ENCODE measurements around the gene CEP131. TPM values are rescaled to one million over a fixed set of nuclear protein-coding genes. Genes with fewer than 3 reads are reported as not detected.

Gene CEP131
- total RNA-seq, 1 donor from 2014 or later = 12.2 TPM

GRCh38 chr17:81233316-81233715 is 10.6 kb upstream of the CEP131 start:
- Mint-ChIP-seq H3K27me3 (ENCODE audit: unreplicated experiment) (no peaks in the 10 kb centered on the region), H3K4me1 (ENCODE audit: unreplicated experiment) (peaks cover 13% of the 10 kb centered on the region), H3K36me3 (ENCODE audit: unreplicated experiment) (peaks cover 14% of the 10 kb centered on the region), H3K4me3 (ENCODE audit: unreplicated experiment) (no peak overlapping the region), H3K27ac (ENCODE audit: unreplicated experiment) (no peak overlapping the region), H3K9me3 (ENCODE audit: unreplicated experiment) (no peaks in the 10 kb centered on the region)
- no peak for DNase-seq (ENCODE audit: extremely low spot score, unreplicated experiment)
- TF ChIP-seq CTCF (IDR thresholded peaks at IDR 0.05) = no peak

- no peak for DNase-seq (ENCODE audit: extremely low spot score, unreplicated experiment)
- Mint-ChIP-seq H3K27ac (ENCODE audit: unreplicated experiment) (no peak overlapping the region), H3K36me3 (ENCODE audit: unreplicated experiment) (peaks cover 18% of the 10 kb centered on the region), H3K4me1 (ENCODE audit: unreplicated experiment) (peaks cover 8% of the 10 kb centered on the region), H3K4me3 (ENCODE audit: unreplicated experiment) (no peak overlapping the region), H3K9me3 (ENCODE audit: unreplicated experiment) (no peaks in the 10 kb centered on the region), H3K27me3 (ENCODE audit: unreplicated experiment) (no peaks in the 10 kb centered on the region)
- no peak for TF ChIP-seq CTCF (IDR thresholded peaks at IDR 0.05)
Observed at GRCh38 chr17:81232616-81233241, 10.0 kb upstream of the CEP131 start.

GRCh38 chr17:81231766-81232581 is 9.2 kb upstream of the CEP131 start:
- no peak overlapping the region for H3K4me3 Mint-ChIP-seq (ENCODE audit: unreplicated experiment)

GRCh38 chr17:81231121-81231645 is 8.4 kb upstream of the CEP131 start:
- Mint-ChIP-seq H3K4me1 (ENCODE audit: unreplicated experiment) (no peaks in the 10 kb centered on the region), H3K27ac (ENCODE audit: unreplicated experiment) (no peak overlapping the region), H3K9me3 (ENCODE audit: unreplicated experiment) (no peaks in the 10 kb centered on the region), H3K4me3 (ENCODE audit: unreplicated experiment) (no peak overlapping the region), H3K27me3 (ENCODE audit: unreplicated experiment) (no peaks in the 10 kb centered on the region), H3K36me3 (ENCODE audit: unreplicated experiment) (peaks cover 20% of the 10 kb centered on the region)
- DNase-seq (ENCODE audit: extremely low spot score, unreplicated experiment) = no peak
- TF ChIP-seq CTCF (IDR thresholded peaks at IDR 0.05) = no peak

More at GRCh38 chr17:81231766-81232581, 9.2 kb upstream of the CEP131 start:
- no peak for TF ChIP-seq CTCF (IDR thresholded peaks at IDR 0.05)
- no peak for DNase-seq (ENCODE audit: extremely low spot score, unreplicated experiment)
- Mint-ChIP-seq H3K4me1 (ENCODE audit: unreplicated experiment) (peaks cover under 1% of the 10 kb centered on the region), H3K36me3 (ENCODE audit: unreplicated experiment) (peaks cover 20% of the 10 kb centered on the region), H3K27ac (ENCODE audit: unreplicated experiment) (no peak overlapping the region), H3K27me3 (ENCODE audit: unreplicated experiment) (no peaks in the 10 kb centered on the region), H3K9me3 (ENCODE audit: unreplicated experiment) (no peaks in the 10 kb centered on the region)

All from osteocyte (in vitro differentiated cells).